Smooth muscle cell (in vitro differentiated cells): Measurements from ENCODE around the gene ARAP2. TPM values are rescaled to one million over a fixed set of nuclear protein-coding genes. Genes with fewer than 3 reads are reported as not detected.

Experiments
- DNase-seq: peaks from one replicate; lab custom pipeline; 2025; ENCODE audit not compliant: unreplicated experiment; lab: John Stamatoyannopoulos, UW
- H2AFZ ChIP-seq: fragments of 200-600 bp; sonication (generic); 2 replicates; pipeline ENCODE4 v1.6.0; 2016; ENCODE audit warnings: antibody characterized with exemption, low read depth, mild to moderate bottlenecking
- H3F3A ChIP-seq: fragments of 200-600 bp; sonication (generic); 2 replicates; pipeline ENCODE4 v1.6.0; 2017; ENCODE audit warnings: antibody characterized with exemption, low read depth
- H3K27ac ChIP-seq: fragments of 200-600 bp; sonication (generic); 2 replicates; pipeline ENCODE4 v1.5.1; 2016; ENCODE audit warnings: low read depth, mild to moderate bottlenecking
- H3K27me3 ChIP-seq: fragments of 200-600 bp; sonication (generic); 2 replicates; pipeline ENCODE4 v1.6.1; 2016; ENCODE audit warnings: low read depth, mild to moderate bottlenecking
- H3K36me3 ChIP-seq: fragments of 200-600 bp; sonication (generic); 2 replicates; pipeline ENCODE4 v1.5.1; 2016; ENCODE audit warnings: low read depth
- H3K4me1 ChIP-seq: fragments of 200-600 bp; sonication (generic); 2 replicates; pipeline ENCODE4 v1.5.1; 2016; ENCODE audit warnings: low read depth
- H3K4me2 ChIP-seq: fragments of 200-600 bp; sonication (generic); 2 replicates; pipeline ENCODE4 v1.6.0; 2016; ENCODE audit warnings: mild to moderate bottlenecking
- H3K4me3 ChIP-seq: fragments of 200-600 bp; sonication (generic); 2 replicates; pipeline ENCODE4 v1.5.1; 2016; ENCODE audit warnings: mild to moderate bottlenecking
- H3K79me2 ChIP-seq: fragments of 200-600 bp; sonication (generic); 2 replicates; pipeline ENCODE4 v1.6.0; 2016; ENCODE audit warnings: low read depth, mild to moderate bottlenecking
- H3K9ac ChIP-seq: fragments of 200-600 bp; sonication (generic); 2 replicates; pipeline ENCODE4 v1.6.0; 2016; ENCODE audit warnings: low read depth
- H3K9me3 ChIP-seq: fragments of 200-600 bp; sonication (generic); replicated peaks from 2 replicates; pipeline ENCODE4 v1.5.1; 2016; ENCODE audit warnings: low read depth
- H4K20me1 ChIP-seq: fragments of 200-600 bp; sonication (generic); 2 replicates; pipeline ENCODE4 v1.6.0; 2016; ENCODE audit warnings: low read depth
- CTCF ChIP-seq: fragments of 200-600 bp; sonication (generic); IDR thresholded peaks from 2 replicates; pipeline ENCODE4 v1.5.1; 2017; ENCODE audit warnings: borderline replicate concordance, mild to moderate bottlenecking, antibody characterized with exemption; ENCODE audit not compliant: insufficient read depth, poor library complexity, severe bottlenecking
- WGBS: methylation state at CpG from one replicate; pipeline ENCODE4 v1.1.7; 2016; ENCODE audit warnings: low lambda C conversion rate; 5-methylcytosine and 5-hydroxymethylcytosine counted together
- polyA plus RNA-seq: library from polyadenylated mRNA; unstranded; fragments of >200 nt; fragmentation: Nextera tagmentation; extraction: Ambion mirVana; gene quantifications from 2 replicates; pipeline ENCODE4 v1.2.1, GENCODE V29; 2016
- total RNA-seq: library from RNA; depleted of rRNA; stranded (reverse); fragments of >200 nt; gene quantifications from 2 replicates; pipeline ENCODE4 v1.2.3, GENCODE V29; 2014

The ARAP2 gene
- total and polyA plus RNA-seq, 2 experiments from 2014 or later, result 1.2 to 17.9 TPM

- no peak overlapping the region for H3K4me3 ChIP-seq
- no peaks in the 10 kb centered on the region for H3K27me3 ChIP-seq
- H4K20me1 ChIP-seq, result no peaks in the 10 kb centered on the region
- no peaks in the 10 kb centered on the region for H3F3A ChIP-seq
- no peak overlapping the region for H2AFZ ChIP-seq
- H3K4me2 ChIP-seq, result peak overlapping the region; percentile 17
- TF ChIP-seq CTCF, result no peak
- no peaks in the 10 kb centered on the region for H3K9me3 ChIP-seq
- DNase-seq, result no peak
- no peaks in the 10 kb centered on the region for H3K4me1 ChIP-seq
- no peaks in the 10 kb centered on the region for H3K79me2 ChIP-seq
- peak overlapping the region; percentile 15 for H3K27ac ChIP-seq
- H3K9ac ChIP-seq, result no peak overlapping the region
- H3K36me3 ChIP-seq, result no peaks in the 10 kb centered on the region
- 74% methylated on average over 4 of the region's 4 CpGs for WGBS
Observed at GRCh38 chr4:36137336-36137735, 107.0 kb downstream of the ARAP2 start.

DNA sequence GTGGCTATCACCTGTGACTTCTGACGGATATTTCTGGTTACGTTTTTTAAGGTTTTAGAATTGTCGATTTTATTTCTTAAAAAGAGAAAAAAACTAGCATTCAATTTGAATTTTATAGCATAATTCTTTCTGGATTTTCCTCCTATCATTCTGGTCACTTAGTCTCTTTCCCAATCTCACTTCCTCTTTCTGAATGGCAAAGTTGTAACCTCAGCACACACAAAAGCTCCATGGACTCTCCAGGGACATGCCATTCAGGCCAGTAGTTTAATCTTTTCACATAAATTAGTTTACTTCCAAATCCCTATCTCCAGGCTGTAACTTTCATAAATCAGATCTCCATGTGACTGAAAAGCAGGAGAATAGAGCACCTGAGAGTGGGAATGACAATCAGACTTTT is 110.7 kb downstream of the ARAP2 start:
- H3K27me3 ChIP-seq, result no peaks in the 10 kb centered on the region
- H3K9ac ChIP-seq, result no peak overlapping the region
- no peaks in the 10 kb centered on the region for H3F3A ChIP-seq
- WGBS, result 93% methylated on average over 3 of the region's 3 CpGs
- H2AFZ ChIP-seq, result no peak overlapping the region
- DNase-seq, result no peak
- H3K9me3 ChIP-seq, result no peaks in the 10 kb centered on the region
- no peak overlapping the region for H3K4me3 ChIP-seq
- H3K79me2 ChIP-seq, result no peaks in the 10 kb centered on the region
- no peak for TF ChIP-seq CTCF
- H3K4me2 ChIP-seq, result no peak overlapping the region
- no peaks in the 10 kb centered on the region for H4K20me1 ChIP-seq
- H3K4me1 ChIP-seq, result no peaks in the 10 kb centered on the region
- H3K36me3 ChIP-seq, result no peaks in the 10 kb centered on the region
- H3K27ac ChIP-seq, result no peak overlapping the region

GRCh38 chr4:36133086-36133485 is 111.2 kb downstream of the ARAP2 start:
- Histone ChIP-seq H3K9me3 (no peaks in the 10 kb centered on the region), H3K4me1 (no peaks in the 10 kb centered on the region), H4K20me1 (no peaks in the 10 kb centered on the region), H3K4me3 (no peak overlapping the region), H2AFZ (no peak overlapping the region), H3K36me3 (no peaks in the 10 kb centered on the region), H3K4me2 (no peak overlapping the region), H3K27ac (no peak overlapping the region), H3F3A (no peaks in the 10 kb centered on the region), H3K79me2 (no peaks in the 10 kb centered on the region), H3K9ac (no peak overlapping the region), H3K27me3 (no peaks in the 10 kb centered on the region)
- TF ChIP-seq CTCF, result no peak
- no peak for DNase-seq
- WGBS, result 91% methylated on average over 2 of the region's 2 CpGs

DNA sequence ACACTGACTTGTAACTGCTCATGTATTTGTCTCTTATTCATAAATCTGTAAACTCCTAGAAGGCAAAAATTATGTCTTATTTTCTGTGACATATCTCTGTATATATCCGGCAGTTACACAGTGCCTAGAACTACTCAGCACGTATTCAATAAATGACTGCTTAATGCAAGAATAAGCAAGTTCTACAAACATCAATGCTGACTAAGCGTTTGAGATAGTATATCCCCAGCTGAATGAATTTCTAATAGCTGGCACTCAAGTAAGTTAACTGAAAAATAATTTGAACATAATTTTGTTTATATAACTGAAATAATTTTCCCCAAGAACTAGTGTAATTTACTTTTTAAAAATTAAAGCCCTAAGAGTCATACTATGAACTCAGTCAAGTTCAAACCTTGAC is 113.7 kb downstream of the ARAP2 start:
- no peak for DNase-seq
- Histone ChIP-seq H3K4me2 (no peak overlapping the region), H3K36me3 (no peaks in the 10 kb centered on the region), H3K4me3 (no peak overlapping the region), H2AFZ (no peak overlapping the region), H3F3A (no peaks in the 10 kb centered on the region), H3K27ac (no peak overlapping the region), H3K9ac (no peak overlapping the region), H4K20me1 (no peaks in the 10 kb centered on the region), H3K27me3 (no peaks in the 10 kb centered on the region), H3K79me2 (no peaks in the 10 kb centered on the region), H3K9me3 (no peaks in the 10 kb centered on the region), H3K4me1 (no peaks in the 10 kb centered on the region)
- WGBS, result 95% methylated on average over 3 of the region's 3 CpGs
- TF ChIP-seq CTCF, result no peak
